GM18867 (cell line): ENCODE data around the gene DLGAP1.

ENCODE experiments used
- ATAC-seq: cut with Tn5 transposase; IDR thresholded peaks from one replicate; pipeline ENCODE4 v1.9.1; 2021; ENCODE audit warnings: mild to moderate bottlenecking, moderate library complexity; ENCODE audit not compliant: unreplicated experiment

The DLGAP1 gene

GRCh38 chr18:3747176-3747973, 707.7 kb downstream of the DLGAP1 start:
- no peak for ATAC-seq

- no peak for ATAC-seq
Observed at GRCh38 chr18:3742541-3742940, 712.6 kb downstream of the DLGAP1 start.

DNA sequence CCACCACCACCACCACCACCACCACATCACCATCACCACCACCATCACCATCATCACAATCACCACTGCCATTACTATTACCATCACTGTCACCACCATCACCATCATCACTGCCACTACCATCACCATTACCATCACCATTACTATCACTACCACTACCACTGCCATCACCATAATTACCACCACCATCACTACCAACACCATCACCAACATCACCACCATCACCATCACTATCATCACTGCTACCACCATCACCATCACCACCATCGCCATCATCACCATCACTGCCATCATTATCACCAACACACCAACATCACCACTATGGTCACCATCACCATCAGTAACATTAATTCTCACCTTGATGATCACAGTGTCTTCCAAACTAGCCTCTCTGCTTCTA, 713.8 kb downstream of the DLGAP1 start:
- no peak for ATAC-seq

DNA sequence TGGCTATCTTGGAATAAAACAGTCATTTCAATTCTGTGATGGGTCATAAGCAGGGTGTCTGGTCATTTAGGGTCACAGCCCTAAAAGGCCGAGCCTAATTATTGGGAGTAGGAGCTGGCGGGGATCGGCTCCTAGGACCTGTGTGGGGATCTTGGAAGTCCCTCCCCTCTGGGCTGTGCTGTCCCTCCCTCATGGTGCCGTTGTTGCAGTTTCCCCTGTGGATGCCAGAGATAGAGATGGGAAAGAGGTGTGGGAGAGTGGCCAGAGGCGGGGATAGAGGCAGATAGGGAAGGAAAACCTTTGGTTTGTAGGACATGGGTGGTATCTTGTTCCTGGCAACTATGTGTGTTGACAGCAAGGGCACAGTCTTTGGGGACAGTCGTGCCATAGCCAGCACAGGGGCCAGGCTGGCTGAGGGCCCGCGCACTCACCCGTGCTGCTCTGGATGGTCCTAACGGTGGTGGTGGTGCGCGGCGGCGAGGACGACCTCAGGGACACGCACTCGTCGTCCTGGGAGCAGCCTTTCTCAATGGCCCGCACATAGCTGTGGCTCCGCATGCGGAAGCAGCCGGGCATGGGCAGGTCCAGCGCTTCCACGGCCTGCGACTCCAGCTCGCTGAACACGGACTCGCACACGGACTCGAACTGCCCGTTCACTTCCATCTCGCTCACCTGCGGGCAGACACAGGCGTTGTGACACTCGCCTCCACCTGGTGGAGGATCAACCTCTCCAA, 726.2 kb downstream of the DLGAP1 start:
- ATAC-seq, result no peak

DNA sequence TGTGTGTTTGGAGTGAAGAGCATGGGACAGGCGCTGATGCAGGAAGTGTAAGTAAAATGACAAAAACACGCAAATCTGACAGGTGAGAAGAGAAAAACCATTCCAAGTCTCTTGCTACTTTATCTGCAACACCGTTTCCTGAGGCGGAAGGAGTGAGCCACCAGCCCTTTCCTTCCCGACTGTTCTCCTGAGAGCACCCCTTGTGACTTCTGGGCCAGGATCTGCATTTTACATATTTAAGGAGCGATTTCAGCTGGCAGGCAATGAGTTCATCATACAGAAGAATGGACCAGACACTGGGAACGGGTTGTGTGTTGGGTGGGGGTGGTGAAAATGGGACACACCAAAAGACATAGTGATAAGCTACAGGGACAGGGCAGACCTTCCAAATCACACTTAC, 727.8 kb downstream of the DLGAP1 start:
- no peak for ATAC-seq

GRCh38 chr18:3726238-3726951, 728.7 kb downstream of the DLGAP1 start:
- ATAC-seq, result no peak

- no peak for ATAC-seq
Observed at GRCh38 chr18:3725115-3725514, 730.0 kb downstream of the DLGAP1 start.

DNA sequence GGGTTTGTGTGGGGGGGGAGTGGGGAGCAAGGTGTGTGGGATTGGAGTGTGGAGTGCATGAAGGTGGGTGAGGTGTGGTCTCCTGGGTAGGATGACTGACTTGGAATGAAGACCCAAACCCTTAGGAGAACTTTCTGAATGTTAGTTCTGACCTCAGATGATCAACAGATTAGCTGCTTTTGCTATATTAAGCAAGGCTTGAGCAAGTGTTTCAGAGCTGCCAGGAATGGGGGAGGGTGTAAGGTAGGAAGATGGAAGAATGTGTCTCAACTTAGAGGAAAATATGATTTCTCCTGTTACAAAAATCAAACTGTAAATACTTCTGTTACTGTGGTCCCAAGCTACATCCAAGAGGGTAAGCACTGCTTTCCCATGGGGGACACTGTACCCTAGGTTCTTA, 731.6 kb downstream of the DLGAP1 start:
- no peak for ATAC-seq

- ATAC-seq, result no peak
Observed at GRCh38 chr18:3722649-3723433, 732.3 kb downstream of the DLGAP1 start.

- no peak for ATAC-seq
Observed at GRCh38 chr18:3721771-3722648, 733.1 kb downstream of the DLGAP1 start.

- ATAC-seq, result no peak
Observed at GRCh38 chr18:3720818-3721545, 734.1 kb downstream of the DLGAP1 start.

- no peak for ATAC-seq
Observed at GRCh38 chr18:3720159-3720558, 734.9 kb downstream of the DLGAP1 start.

DNA sequence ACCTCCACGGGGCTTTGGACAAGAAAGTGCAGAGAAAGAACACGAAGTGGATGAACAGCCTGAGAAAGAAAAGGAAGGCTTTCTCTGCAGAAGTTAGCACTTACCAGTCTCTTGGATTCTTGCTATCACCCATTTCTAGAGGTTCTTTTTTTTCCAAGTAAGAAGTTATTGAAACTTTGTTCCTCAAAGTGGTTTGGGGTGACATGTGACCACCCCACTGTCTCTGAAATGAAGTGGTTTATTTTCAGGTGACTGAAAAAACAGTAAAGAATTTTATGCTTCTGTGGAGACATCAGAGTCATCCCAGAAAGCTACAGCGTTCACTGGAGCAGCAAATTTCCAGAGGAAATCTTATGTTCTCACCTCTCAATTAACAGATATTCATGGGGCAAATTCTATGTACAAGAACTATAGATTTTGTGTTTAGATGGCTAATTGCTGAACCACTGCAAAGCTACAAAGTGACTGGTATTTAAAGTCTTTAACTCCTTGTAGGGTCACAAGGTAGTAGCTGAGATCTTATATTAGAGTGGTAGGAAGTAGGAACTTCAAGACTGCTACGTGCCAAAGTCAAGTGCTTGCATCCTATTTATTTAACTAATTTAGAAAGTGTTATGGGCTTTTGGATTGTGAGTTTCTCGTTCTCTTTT, 737.6 kb downstream of the DLGAP1 start:
- ATAC-seq, result no peak

DNA sequence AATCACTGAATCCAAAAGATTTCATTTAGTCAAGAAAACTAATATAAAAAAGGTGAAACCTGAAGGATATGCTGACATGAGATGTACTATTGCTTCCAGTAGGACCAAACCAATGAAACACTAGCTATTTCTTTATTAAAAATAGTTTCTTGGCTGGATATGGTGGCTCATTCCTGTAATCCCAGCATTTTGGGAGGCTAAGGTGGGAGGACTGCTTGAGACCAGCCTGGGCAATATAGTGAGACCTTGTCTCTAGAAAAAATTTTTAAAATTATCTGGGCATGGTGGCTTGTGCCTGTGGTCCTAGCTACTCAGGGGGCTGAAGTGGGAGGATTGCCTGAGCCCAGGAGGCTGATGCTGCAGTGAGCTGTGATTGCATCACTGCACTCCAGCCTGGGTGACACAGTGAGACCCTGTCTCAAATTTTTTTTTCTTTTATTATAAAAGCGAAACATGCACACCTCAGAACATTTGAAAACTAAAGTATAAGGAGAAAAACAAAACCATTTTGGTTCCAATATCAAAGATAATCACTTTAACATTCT, 738.9 kb downstream of the DLGAP1 start:
- no peak for ATAC-seq

GRCh38 chr18:3715231-3716080, 739.7 kb downstream of the DLGAP1 start:
- ATAC-seq, result no peak

DNA sequence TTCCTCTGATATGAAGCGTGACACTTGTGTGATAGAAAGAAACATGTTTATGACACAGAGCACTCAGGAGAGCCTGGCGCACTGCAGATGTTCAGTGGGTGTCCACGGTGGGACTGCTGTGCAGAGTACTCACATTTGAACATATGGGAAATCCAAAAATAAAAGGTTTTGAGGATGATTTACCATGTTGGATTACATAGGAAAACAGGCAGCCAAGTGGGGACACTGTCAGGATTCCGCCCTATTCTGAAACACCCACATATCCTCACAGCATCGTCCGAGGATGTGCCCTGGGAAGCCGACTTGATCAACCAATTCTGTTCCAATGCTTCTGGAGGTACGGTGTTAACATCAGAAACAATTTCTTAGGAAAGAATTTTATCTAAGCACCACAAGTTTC, 741.4 kb downstream of the DLGAP1 start:
- ATAC-seq, result no peak

GRCh38 chr18:3713166-3713565, 741.9 kb downstream of the DLGAP1 start:
- no peak for ATAC-seq

DNA sequence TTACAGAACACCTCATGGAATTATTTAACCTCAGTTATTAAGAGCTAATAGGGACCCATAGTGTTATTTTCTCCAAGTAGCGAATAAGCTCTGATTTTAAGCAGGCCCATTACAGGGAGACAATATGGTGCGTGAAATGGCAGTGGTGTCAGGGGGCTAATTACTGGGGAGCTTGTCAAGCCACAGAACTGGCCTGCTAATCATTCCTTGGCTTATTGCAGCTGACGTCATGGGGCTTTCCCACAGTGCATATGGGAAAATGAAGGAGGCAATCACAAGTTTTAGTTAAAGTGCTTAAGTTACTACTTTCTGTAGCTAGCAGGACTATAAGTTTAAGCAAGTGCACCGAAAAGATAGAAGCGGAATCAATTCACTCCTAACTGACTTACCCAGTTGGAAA, 742.6 kb downstream of the DLGAP1 start:
- ATAC-seq, result no peak
